Neural cell (in vitro differentiated cells): ENCODE measurements around the gene ZNF322. TPM values are rescaled to one million over a fixed set of nuclear protein-coding genes. Genes with fewer than 3 reads are reported as not detected.
A peak's percentile ranks its signal among the peaks of the same experiment; 100 is the strongest.

ENCODE experiments used
- H2AFZ ChIP-seq: fragments of 200-600, 300-800 bp; sonication (generic), shearing (Covaris generic); 2 replicates; pipeline ENCODE4 v1.6.0; 2014; ENCODE audit warnings: low read depth, mild to moderate bottlenecking, antibody characterized with exemption, low read length, moderate library complexity
- H3F3A ChIP-seq: fragments of 200-600 bp; shearing (Covaris generic); 2 replicates; pipeline ENCODE4 v1.6.1; 2016; ENCODE audit warnings: mild to moderate bottlenecking, moderate library complexity, mixed read lengths, antibody characterized with exemption, low read length; ENCODE audit not compliant: insufficient read depth, poor library complexity, severe bottlenecking
- H3K27ac ChIP-seq: fragments of 200-600, 300-800 bp; sonication (generic), shearing (Covaris generic); 2 replicates; pipeline ENCODE4 v1.5.1; 2014; ENCODE audit warnings: mild to moderate bottlenecking, low read length, moderate library complexity
- H3K27me3 ChIP-seq: fragments of 300-800, 200-600 bp; sonication (generic), shearing (Covaris generic); 2 replicates; pipeline ENCODE4 v1.6.0; 2014; ENCODE audit warnings: mild to moderate bottlenecking, low read depth, low read length, moderate library complexity; ENCODE audit not compliant: insufficient read depth
- H3K36me3 ChIP-seq: fragments of 300-800, 200-600 bp; sonication (generic), shearing (Covaris generic); 2 replicates; pipeline ENCODE4 v1.5.1; 2014; ENCODE audit warnings: mild to moderate bottlenecking, antibody characterized with exemption, low read length, moderate library complexity; ENCODE audit not compliant: insufficient read depth
- H3K4me2 ChIP-seq: fragments of 300-800, 200-600 bp; sonication (generic), shearing (Covaris generic); 2 replicates; pipeline ENCODE4 v1.6.0; 2014; ENCODE audit warnings: mild to moderate bottlenecking, low read length
- H3K4me3 ChIP-seq: fragments of 300-800, 200-600 bp; sonication (generic), shearing (Covaris generic); 2 replicates; pipeline ENCODE4 v1.5.1; 2014; ENCODE audit warnings: mild to moderate bottlenecking, low read length, moderate library complexity
- H3K79me2 ChIP-seq: fragments of 200-600 bp; shearing (Covaris generic); replicated peaks from 2 replicates; pipeline ENCODE4 v1.6.0; 2014; ENCODE audit warnings: mild to moderate bottlenecking, low read length, moderate library complexity; ENCODE audit not compliant: insufficient read depth
- H3K9ac ChIP-seq: fragments of 300-800, 200-600 bp; sonication (generic), shearing (Covaris generic); 2 replicates; pipeline ENCODE4 v1.6.1; 2016; ENCODE audit warnings: mild to moderate bottlenecking, low read length, mixed read lengths
- H3K9me2 ChIP-seq: fragments of 200-600 bp; shearing (Covaris generic); 2 replicates; pipeline ENCODE4 v1.6.1; 2016; ENCODE audit warnings: mild to moderate bottlenecking, low read length, mixed read lengths; ENCODE audit not compliant: insufficient read depth
- H3K9me3 ChIP-seq: fragments of 200-600, 300-800 bp; sonication (generic), shearing (Covaris generic); 2 replicates; pipeline ENCODE4 v1.6.1; 2016; ENCODE audit warnings: mild to moderate bottlenecking, mixed run types, low read length, moderate library complexity, mixed read lengths
- H4K20me1 ChIP-seq: fragments of 200-600 bp; shearing (Covaris generic); 2 replicates; pipeline ENCODE4 v1.6.1; 2016; ENCODE audit warnings: mild to moderate bottlenecking, mixed run types; ENCODE audit not compliant: insufficient read depth
- EP300 ChIP-seq: fragments of 450-650 bp; conservative IDR thresholded peaks from 2 replicates; pipeline ENCODE4 v1.6.1; 2014; ENCODE audit warnings: antibody characterized with exemption, mild to moderate bottlenecking, moderate library complexity; ENCODE audit not compliant: poor library complexity, severe bottlenecking
- EZH2 ChIP-seq: fragments of 200-600, 300-800 bp; shearing (Covaris generic), sonication (generic); IDR thresholded peaks from 2 replicates; pipeline ENCODE4 v1.6.1; 2014; ENCODE audit warnings: antibody characterized with exemption, low read length, borderline replicate concordance, mild to moderate bottlenecking; ENCODE audit not compliant: insufficient read depth, poor library complexity, severe bottlenecking
- MXI1 ChIP-seq: fragments of 450-650 bp; conservative IDR thresholded peaks from 2 replicates; pipeline ENCODE4 v1.6.1; 2014; ENCODE audit warnings: antibody characterized with exemption, mild to moderate bottlenecking; ENCODE audit not compliant: poor library complexity, severe bottlenecking
- POLR2AphosphoS5 ChIP-seq: IDR thresholded peaks from 2 replicates; pipeline ENCODE4 v1.6.1; 2012
- RAD21 ChIP-seq: fragments of 450-650 bp; conservative IDR thresholded peaks from 2 replicates; pipeline ENCODE4 v1.6.1; 2014; ENCODE audit warnings: antibody characterized with exemption, mild to moderate bottlenecking, moderate library complexity
- SMC3 ChIP-seq: fragments of 450-650 bp; conservative IDR thresholded peaks from 2 replicates; pipeline ENCODE4 v1.6.1; 2014; ENCODE audit warnings: antibody characterized with exemption, mild to moderate bottlenecking, moderate library complexity; ENCODE audit not compliant: poor library complexity
- TAF1 ChIP-seq: IDR thresholded peaks from 2 replicates; pipeline ENCODE4 v1.6.1; 2012; ENCODE audit warnings: low read depth
- polyA plus RNA-seq: library from polyadenylated mRNA; depleted of rRNA; stranded (reverse); fragments of >200 nt; gene quantifications from 2 replicates; pipeline ENCODE4 v1.2.3, GENCODE V29; 2014
- TF ChIP-seq, protein P1 (sequence below): fragments of 450-650 bp; IDR thresholded peaks from 2 replicates; pipeline ENCODE4 v1.5.1; 2014; ENCODE audit warnings: antibody characterized with exemption, mild to moderate bottlenecking, moderate library complexity; ENCODE audit not compliant: poor library complexity, severe bottlenecking
- TF ChIP-seq, protein P2 (sequence below): IDR thresholded peaks from 2 replicates; pipeline ENCODE4 v1.6.1; 2012; ENCODE audit warnings: borderline replicate concordance

The ZNF322 gene
- polyA plus RNA-seq, 1 donor from 2014 or later = 29.4 TPM

DNA sequence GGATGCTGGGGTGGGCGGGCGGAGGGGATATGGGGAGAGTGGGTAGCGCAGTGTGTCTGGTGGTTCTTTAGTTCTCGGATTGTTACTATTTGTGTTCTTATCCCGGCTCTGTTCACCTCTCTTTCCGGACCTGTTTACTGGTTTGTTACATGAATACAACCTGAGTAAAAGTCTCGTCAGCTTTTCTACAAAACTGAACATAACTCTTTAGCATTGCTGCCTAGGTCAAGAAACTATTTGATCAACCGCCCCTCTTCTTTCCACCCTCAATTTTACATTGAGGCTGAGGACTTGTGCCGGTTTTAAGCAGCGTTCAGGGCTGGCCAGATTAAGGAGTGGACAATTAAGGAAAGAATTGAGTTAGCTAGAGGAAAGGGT lies 62.2 kb downstream of the ZNF322 start:
- H2AFZ ChIP-seq = peak overlapping the region; percentile 97
- H3K79me2 ChIP-seq = peaks cover 10% of the 10 kb centered on the region
- peaks cover 32% of the 10 kb centered on the region for H3K27me3 ChIP-seq
- no peak for TF ChIP-seq MXI1
- no peak for TF ChIP-seq POLR2AphosphoS5
- no peak for TF ChIP-seq EZH2
- TF ChIP-seq EP300 = no peak
- no peak for TF ChIP-seq RAD21
- TF ChIP-seq SMC3 = no peak
- no peak for TF ChIP-seq TAF1
- TF ChIP-seq, protein P1, sequence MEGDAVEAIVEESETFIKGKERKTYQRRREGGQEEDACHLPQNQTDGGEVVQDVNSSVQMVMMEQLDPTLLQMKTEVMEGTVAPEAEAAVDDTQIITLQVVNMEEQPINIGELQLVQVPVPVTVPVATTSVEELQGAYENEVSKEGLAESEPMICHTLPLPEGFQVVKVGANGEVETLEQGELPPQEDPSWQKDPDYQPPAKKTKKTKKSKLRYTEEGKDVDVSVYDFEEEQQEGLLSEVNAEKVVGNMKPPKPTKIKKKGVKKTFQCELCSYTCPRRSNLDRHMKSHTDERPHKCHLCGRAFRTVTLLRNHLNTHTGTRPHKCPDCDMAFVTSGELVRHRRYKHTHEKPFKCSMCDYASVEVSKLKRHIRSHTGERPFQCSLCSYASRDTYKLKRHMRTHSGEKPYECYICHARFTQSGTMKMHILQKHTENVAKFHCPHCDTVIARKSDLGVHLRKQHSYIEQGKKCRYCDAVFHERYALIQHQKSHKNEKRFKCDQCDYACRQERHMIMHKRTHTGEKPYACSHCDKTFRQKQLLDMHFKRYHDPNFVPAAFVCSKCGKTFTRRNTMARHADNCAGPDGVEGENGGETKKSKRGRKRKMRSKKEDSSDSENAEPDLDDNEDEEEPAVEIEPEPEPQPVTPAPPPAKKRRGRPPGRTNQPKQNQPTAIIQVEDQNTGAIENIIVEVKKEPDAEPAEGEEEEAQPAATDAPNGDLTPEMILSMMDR = no peak
- TF ChIP-seq, protein P2, sequence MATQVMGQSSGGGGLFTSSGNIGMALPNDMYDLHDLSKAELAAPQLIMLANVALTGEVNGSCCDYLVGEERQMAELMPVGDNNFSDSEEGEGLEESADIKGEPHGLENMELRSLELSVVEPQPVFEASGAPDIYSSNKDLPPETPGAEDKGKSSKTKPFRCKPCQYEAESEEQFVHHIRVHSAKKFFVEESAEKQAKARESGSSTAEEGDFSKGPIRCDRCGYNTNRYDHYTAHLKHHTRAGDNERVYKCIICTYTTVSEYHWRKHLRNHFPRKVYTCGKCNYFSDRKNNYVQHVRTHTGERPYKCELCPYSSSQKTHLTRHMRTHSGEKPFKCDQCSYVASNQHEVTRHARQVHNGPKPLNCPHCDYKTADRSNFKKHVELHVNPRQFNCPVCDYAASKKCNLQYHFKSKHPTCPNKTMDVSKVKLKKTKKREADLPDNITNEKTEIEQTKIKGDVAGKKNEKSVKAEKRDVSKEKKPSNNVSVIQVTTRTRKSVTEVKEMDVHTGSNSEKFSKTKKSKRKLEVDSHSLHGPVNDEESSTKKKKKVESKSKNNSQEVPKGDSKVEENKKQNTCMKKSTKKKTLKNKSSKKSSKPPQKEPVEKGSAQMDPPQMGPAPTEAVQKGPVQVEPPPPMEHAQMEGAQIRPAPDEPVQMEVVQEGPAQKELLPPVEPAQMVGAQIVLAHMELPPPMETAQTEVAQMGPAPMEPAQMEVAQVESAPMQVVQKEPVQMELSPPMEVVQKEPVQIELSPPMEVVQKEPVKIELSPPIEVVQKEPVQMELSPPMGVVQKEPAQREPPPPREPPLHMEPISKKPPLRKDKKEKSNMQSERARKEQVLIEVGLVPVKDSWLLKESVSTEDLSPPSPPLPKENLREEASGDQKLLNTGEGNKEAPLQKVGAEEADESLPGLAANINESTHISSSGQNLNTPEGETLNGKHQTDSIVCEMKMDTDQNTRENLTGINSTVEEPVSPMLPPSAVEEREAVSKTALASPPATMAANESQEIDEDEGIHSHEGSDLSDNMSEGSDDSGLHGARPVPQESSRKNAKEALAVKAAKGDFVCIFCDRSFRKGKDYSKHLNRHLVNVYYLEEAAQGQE = no peak
- H3K9me3 ChIP-seq = no peaks in the 10 kb centered on the region
- H4K20me1 ChIP-seq = no peaks in the 10 kb centered on the region
- H3F3A ChIP-seq = peaks cover 7% of the 10 kb centered on the region
- H3K9ac ChIP-seq = peak overlapping the region; percentile 92
- peak overlapping the region; percentile 88 for H3K4me2 ChIP-seq
- no peaks in the 10 kb centered on the region for H3K9me2 ChIP-seq
- peak overlapping the region; percentile 83 for H3K27ac ChIP-seq
- H3K4me3 ChIP-seq = peak overlapping the region; percentile 85
- H3K36me3 ChIP-seq = no peaks in the 10 kb centered on the region

DNA sequence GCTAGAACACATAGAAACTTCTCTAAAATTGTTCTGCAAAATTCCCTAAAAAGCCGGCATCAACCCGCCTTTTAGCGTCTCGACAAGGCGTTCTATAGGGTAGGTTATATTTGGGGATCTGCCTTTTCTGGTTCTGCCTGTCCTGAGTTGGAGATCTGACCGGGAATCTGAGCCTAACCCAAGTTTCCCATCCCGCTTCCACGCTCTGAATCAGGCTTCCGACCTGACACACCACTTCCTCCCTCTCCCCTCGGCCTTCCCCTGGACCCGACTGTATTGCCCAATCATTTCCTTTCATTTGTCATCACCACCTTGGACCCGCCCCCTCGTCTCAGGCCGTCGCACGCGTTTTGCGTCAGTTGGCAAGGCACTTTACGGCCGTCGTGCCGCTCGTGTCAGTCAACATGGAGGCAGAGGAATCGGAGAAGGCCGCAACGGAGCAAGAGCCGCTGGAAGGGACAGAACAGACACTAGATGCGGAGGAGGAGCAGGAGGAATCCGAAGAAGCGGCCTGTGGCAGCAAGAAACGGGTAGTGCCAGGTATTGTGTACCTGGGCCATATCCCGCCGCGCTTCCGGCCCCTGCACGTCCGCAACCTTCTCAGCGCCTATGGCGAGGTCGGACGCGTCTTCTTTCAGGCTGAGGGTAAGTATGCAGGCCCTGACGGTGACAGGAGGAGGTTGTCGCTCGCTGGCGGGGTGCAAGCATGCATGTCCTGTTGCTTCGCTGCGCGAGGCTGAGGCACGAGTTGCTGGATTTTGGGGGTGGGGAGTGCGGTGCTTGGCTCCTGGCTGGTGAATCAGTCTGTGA lies 62.8 kb downstream of the ZNF322 start, which contains the start of gene ABT1:
Gene ABT1 (plus strand): TSS at position 375 of the 810 bp plus-strand sequence. CDS start 30 bp downstream, at position 405.
- H2AFZ ChIP-seq = peak within 1 kb of the TSS; percentile 97
- H3K27ac ChIP-seq = peak within 1 kb of the TSS; percentile 83
- peaks cover 7% of the 10 kb centered on the region for H3F3A ChIP-seq
- peaks cover 10% of the 10 kb centered on the region for H3K79me2 ChIP-seq
- H3K9me2 ChIP-seq = no peaks in the 10 kb centered on the region
- H3K9ac ChIP-seq = peak within 1 kb of the TSS; percentile 92
- no peaks in the 10 kb centered on the region for H4K20me1 ChIP-seq
- H3K27me3 ChIP-seq = peaks cover 38% of the 10 kb centered on the region
- H3K9me3 ChIP-seq = no peaks in the 10 kb centered on the region
- peak within 1 kb of the TSS; percentile 85 for H3K4me3 ChIP-seq
- TF ChIP-seq POLR2AphosphoS5 (peak; percentile 99), TAF1 (peak; percentile 91), SMC3 (peak; percentile 33), EZH2 (no peak), EP300 (peak; percentile 76), RAD21 (no peak), MXI1 (peak; percentile 90)
- TF ChIP-seq, protein P2 = peak; percentile 74
- TF ChIP-seq, protein P1 = no peak
- peak within 1 kb of the TSS; percentile 97 for H3K4me2 ChIP-seq
- no peaks in the 10 kb centered on the region for H3K36me3 ChIP-seq
